ENCODE data around the gene HTT. TPM values are rescaled to one million over a fixed set of nuclear protein-coding genes. Genes with fewer than 3 reads are reported as not detected.
A peak's percentile ranks its signal among the peaks of the same experiment; 100 is the strongest.

Gene HTT
- polyA plus RNA-seq, 2 of the 4 experiments (the other 2 are of a cell fraction) = 14.5 to 16.9 TPM

DNA sequence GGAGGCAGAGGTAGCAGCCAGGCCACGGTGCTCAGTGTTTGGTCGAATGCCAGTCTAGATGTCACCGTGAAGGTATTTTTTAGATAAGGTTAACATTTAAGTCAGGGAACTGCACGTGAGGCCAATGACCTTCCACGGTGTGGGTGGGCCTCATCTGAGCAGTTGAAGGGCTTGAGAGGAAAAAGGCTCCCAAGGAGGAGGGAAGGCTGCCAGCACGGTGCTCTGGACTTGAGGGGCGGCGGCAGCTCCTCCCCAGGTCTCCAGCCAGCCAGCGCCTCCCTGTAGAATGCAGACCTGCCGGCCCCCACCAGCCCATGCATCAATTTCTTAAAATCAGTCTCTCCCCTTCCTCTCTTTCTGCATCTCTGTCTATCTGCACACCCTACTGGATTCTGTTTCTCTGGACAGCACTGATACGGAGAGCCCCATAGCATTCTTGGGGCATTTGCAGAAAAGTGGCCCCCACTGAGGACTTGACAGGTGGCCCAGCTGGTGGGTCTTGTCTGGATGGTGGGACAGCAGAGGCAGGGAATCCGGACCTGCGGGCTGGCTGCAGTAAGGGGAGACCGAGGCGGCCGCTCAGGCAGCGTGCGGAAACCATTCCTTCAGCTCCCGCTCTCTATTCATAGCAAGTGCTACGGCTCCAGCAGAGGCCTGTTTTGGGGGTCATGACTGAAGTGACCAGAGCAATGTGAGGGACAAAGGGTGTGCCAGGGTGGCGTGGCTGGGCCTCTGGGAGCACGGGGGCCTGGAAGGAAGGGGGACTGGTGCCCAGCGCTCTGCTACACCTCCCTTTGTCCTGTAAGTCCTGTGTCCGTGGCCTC is 210.5 kb downstream of the HTT start:
- Histone ChIP-seq H3K27ac (no peak overlapping the region), H3K4me3 (no peak overlapping the region), H3K4me2 (no peak overlapping the region), H3K9me3 (no peaks in the 10 kb centered on the region), H3K4me1 (no peaks in the 10 kb centered on the region)
- ChIA-PET POLR2A (no interaction called here), CTCF (interaction anchor here (1.6 kb wide), 1 partner anchor 158 kb away, joined by 4 read pairs; no protein-coding TSS in a partner anchor)
- ATAC-seq (no peak), FAIRE-seq (no peak), DNase-seq (ENCODE audit: low read depth in 1 of 2, low spot score in 1 of 2) (no peak)
- 69% methylated on average over 11 of the region's 24 CpGs for WGBS (ENCODE audit: missing lambda C conversion rate)
- no peak for TF ChIP-seq BHLHE40 (IDR thresholded peaks at IDR 0.05; ENCODE audit: low read depth, low read length)
- TF ChIP-seq ZFP36 (IDR thresholded peaks at IDR 0.05; ENCODE audit: borderline replicate concordance, partially characterized antibody) = no peak
- TF ChIP-seq ESRRA (IDR thresholded peaks at IDR 0.05; ENCODE audit: borderline replicate concordance, low read length) = no peak
- TF ChIP-seq TP53 (CRISPR knock-in tag; IDR thresholded peaks at IDR 0.05) = no peak
- no peak for TF ChIP-seq RNF2 (IDR thresholded peaks at IDR 0.05; ENCODE audit: borderline replicate concordance, low read depth)
- no peak for TF ChIP-seq HOXA7 (CRISPR knock-in tag; IDR thresholded peaks at IDR 0.05)
- TF ChIP-seq MAZ (IDR thresholded peaks at IDR 0.05; ENCODE audit: borderline replicate concordance, low read depth, low read length) = no peak
- no peak for TF ChIP-seq ZC3H11A (IDR thresholded peaks at IDR 0.05)
- TF ChIP-seq, protein P1, sequence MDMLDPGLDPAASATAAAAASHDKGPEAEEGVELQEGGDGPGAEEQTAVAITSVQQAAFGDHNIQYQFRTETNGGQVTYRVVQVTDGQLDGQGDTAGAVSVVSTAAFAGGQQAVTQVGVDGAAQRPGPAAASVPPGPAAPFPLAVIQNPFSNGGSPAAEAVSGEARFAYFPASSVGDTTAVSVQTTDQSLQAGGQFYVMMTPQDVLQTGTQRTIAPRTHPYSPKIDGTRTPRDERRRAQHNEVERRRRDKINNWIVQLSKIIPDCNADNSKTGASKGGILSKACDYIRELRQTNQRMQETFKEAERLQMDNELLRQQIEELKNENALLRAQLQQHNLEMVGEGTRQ (IDR thresholded peaks at IDR 0.05) = no peak
- no peak for TF ChIP-seq SMC3 (IDR thresholded peaks at IDR 0.05)
- TF ChIP-seq EHF (CRISPR knock-in tag; IDR thresholded peaks at IDR 0.05) = no peak
- TF ChIP-seq NPAS2 (CRISPR knock-in tag; IDR thresholded peaks at IDR 0.05; ENCODE audit: borderline replicate concordance) = no peak
- TF ChIP-seq, protein P2, sequence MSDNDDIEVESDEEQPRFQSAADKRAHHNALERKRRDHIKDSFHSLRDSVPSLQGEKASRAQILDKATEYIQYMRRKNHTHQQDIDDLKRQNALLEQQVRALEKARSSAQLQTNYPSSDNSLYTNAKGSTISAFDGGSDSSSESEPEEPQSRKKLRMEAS (IDR thresholded peaks at IDR 0.05) = no peak
- TF ChIP-seq, protein P3, sequence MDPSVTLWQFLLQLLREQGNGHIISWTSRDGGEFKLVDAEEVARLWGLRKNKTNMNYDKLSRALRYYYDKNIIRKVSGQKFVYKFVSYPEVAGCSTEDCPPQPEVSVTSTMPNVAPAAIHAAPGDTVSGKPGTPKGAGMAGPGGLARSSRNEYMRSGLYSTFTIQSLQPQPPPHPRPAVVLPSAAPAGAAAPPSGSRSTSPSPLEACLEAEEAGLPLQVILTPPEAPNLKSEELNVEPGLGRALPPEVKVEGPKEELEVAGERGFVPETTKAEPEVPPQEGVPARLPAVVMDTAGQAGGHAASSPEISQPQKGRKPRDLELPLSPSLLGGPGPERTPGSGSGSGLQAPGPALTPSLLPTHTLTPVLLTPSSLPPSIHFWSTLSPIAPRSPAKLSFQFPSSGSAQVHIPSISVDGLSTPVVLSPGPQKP (IDR thresholded peaks at IDR 0.05; ENCODE audit: low read depth, low read length) = no peak

DNA sequence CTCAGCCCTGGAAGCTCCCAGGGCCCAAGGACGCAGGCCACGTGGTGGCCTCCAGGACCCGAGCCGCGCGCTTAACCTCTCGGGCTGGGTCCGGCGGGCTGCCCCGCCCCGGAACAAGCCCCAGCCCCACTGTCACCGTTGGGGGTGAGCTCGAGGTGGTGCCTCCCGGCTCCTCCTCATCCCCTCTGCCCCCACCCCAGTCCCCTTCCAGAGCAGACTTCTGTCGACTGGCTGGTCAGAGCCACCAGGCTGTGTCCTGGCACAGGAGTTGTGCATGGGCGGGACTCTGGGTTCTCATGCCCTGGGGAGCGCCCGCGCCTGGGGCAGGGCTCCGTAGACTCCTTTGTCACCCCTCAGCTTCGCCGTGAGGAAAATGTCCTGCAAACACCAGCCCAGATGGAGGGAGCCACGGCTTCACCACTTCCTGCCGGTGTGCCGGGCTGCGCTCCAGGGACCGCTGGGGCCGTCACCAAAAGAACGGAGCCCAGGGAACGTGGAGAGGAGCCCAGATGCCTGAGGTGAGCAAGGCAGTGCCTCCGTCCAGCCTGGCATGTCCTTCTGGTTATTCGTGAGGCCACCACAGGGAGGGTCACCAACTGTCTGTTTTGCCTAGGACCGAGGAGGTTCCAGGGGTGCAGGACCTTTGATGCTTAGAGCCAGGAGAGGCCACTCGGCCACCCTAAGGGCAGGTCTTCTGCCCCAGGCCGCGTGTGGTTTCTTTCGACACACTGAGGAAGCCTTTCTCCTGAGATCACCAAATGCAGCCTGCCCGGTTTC is 211.3 kb downstream of the HTT start:
- POLR2A ChIA-PET = no interaction called here
- Histone ChIP-seq H3K4me1 (no peaks in the 10 kb centered on the region), H3K4me3 (no peak overlapping the region), H3K4me2 (no peak overlapping the region), H3K9me3 (no peaks in the 10 kb centered on the region), H3K27ac (no peak overlapping the region)
- FAIRE-seq (no peak), ATAC-seq (peak in 1 of 2 experiments; percentile 26; a peak in 3 of 6 replicates), DNase-seq (ENCODE audit: low read depth in 1 of 2, low spot score in 1 of 2) (no peak)
- CTCF ChIA-PET = interaction anchor here (1.6 kb wide), 1 partner anchor 157 kb away, joined by 4 read pairs; no protein-coding TSS in a partner anchor
- WGBS (ENCODE audit: missing lambda C conversion rate) = 69% methylated on average over 7 of the region's 38 CpGs
- TF ChIP-seq, protein P3 (IDR thresholded peaks at IDR 0.05; ENCODE audit: low read depth, low read length) = no peak
- TF ChIP-seq BHLHE40 (IDR thresholded peaks at IDR 0.05; ENCODE audit: low read depth, low read length) (no peak), MYC (IDR thresholded peaks at IDR 0.05; ENCODE audit: borderline replicate concordance, low read length) (no peak), POLR2A (IDR thresholded peaks at IDR 0.05; ENCODE audit: low read length) (no peak), CBX8 (IDR thresholded peaks at IDR 0.05) (no peak), TP53 (CRISPR knock-in tag; IDR thresholded peaks at IDR 0.05) (no peak), ESRRA (IDR thresholded peaks at IDR 0.05; ENCODE audit: borderline replicate concordance, low read length) (no peak), GATA3 (IDR thresholded peaks at IDR 0.05; ENCODE audit: borderline replicate concordance) (no peak), MAFK (IDR thresholded peaks at IDR 0.05; ENCODE audit: partially characterized antibody) (no peak), RCOR1 (IDR thresholded peaks at IDR 0.05; ENCODE audit: low read depth, low read length) (no peak)
- TF ChIP-seq, protein P4, sequence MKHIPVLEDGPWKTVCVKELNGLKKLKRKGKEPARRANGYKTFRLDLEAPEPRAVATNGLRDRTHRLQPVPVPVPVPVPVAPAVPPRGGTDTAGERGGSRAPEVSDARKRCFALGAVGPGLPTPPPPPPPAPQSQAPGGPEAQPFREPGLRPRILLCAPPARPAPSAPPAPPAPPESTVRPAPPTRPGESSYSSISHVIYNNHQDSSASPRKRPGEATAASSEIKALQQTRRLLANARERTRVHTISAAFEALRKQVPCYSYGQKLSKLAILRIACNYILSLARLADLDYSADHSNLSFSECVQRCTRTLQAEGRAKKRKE (CRISPR knock-in tag; IDR thresholded peaks at IDR 0.05; ENCODE audit: low read depth) = no peak
